ENCODE measurements around the gene GADD45B.

DNA sequence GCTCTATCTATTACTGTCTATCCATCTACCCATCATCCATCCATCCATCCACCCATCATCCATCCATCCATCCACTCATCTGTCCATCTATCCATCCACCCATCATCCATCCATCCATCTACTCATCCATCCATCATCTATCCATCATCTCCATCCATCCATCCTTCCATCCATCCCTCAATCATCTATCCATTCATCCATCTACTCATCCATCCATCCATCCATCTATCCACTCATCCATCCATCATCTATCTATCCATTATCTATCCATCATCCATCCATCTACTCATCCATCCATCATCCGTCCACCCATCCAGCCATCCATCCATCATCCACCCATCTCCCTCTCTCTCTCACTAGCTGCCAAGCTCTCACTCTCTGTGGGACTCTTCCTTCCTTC, 35.4 kb upstream of the GADD45B start:
- TF ChIP-seq POLR2AphosphoS5 (IDR thresholded peaks at IDR 0.05; ENCODE audit: low read depth, low read length): no peak
- no peak for TF ChIP-seq TAF1 (IDR thresholded peaks at IDR 0.05; ENCODE audit: borderline replicate concordance, insufficient read depth, low read length)
- no peak for TF ChIP-seq FOXP2 (optimal IDR thresholded peaks at IDR 0.05; ENCODE audit: borderline replicate concordance, extremely low read depth, extremely low read length, insufficient read depth)
- TF ChIP-seq, protein P1, sequence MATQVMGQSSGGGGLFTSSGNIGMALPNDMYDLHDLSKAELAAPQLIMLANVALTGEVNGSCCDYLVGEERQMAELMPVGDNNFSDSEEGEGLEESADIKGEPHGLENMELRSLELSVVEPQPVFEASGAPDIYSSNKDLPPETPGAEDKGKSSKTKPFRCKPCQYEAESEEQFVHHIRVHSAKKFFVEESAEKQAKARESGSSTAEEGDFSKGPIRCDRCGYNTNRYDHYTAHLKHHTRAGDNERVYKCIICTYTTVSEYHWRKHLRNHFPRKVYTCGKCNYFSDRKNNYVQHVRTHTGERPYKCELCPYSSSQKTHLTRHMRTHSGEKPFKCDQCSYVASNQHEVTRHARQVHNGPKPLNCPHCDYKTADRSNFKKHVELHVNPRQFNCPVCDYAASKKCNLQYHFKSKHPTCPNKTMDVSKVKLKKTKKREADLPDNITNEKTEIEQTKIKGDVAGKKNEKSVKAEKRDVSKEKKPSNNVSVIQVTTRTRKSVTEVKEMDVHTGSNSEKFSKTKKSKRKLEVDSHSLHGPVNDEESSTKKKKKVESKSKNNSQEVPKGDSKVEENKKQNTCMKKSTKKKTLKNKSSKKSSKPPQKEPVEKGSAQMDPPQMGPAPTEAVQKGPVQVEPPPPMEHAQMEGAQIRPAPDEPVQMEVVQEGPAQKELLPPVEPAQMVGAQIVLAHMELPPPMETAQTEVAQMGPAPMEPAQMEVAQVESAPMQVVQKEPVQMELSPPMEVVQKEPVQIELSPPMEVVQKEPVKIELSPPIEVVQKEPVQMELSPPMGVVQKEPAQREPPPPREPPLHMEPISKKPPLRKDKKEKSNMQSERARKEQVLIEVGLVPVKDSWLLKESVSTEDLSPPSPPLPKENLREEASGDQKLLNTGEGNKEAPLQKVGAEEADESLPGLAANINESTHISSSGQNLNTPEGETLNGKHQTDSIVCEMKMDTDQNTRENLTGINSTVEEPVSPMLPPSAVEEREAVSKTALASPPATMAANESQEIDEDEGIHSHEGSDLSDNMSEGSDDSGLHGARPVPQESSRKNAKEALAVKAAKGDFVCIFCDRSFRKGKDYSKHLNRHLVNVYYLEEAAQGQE (IDR thresholded peaks at IDR 0.05; ENCODE audit: insufficient read depth in 1 of 2, low read depth in 2 of 2, low read length in 2 of 2): no peak

Measured in PFSK-1 (cell line).